GM19043 (cell line): ENCODE measurements around the gene CAMTA1.
"Not testable (repeated sequence)": the region's sequence is repeated elsewhere in the genome, so short reads cannot be mapped to it uniquely, and the experiment has no call there.

Experiments used
- ATAC-seq: cut with Tn5 transposase; IDR thresholded peaks from one replicate; pipeline ENCODE4 v1.9.1; 2021; ENCODE audit warnings: low read depth; ENCODE audit not compliant: unreplicated experiment

CAMTA1 gene

GRCh38 chr1:7679873-7680206, 894.6 kb downstream of the CAMTA1 start:
- no peak for ATAC-seq

- ATAC-seq, result no peak
Measured at GRCh38 chr1:7680207-7680954, 895.1 kb downstream of the CAMTA1 start.

DNA sequence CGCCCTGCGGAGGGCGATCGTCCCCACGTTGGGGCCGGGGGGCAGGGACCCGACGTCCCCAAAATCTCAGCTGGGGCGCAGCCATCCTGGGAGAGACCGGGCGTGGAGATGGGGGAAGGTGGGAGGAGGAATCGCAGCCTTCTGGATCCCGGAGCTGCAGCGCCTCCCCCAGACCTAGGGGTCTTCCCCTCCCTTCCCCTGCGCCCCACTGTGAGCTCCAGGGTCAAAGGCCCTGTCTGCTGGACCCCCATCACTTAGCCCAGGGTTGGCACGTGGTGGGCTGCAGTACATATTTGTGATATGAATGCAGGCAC, 895.7 kb downstream of the CAMTA1 start:
- ATAC-seq, result no peak

- ATAC-seq, result no peak
Measured at GRCh38 chr1:7681401-7681800, 896.1 kb downstream of the CAMTA1 start.

DNA sequence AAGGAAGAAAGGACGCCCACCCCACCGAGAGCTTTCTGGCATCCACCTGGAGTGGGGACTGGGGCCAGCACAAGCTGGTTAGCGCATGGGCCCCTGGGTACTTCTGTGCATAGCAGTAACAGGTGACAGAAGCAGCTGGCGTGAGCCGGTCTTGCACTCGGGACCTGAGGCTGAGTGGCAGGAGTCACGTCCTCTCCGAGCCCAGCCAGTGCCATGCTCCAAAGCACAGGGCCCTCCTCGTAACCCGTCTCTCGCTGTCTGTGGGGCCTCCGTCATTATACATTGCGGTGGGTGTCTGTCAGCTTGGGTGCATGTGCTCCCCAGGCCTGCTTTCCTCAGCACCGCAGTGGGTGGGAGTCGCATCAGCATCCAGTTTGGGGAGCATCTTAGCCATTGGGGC, 898.3 kb downstream of the CAMTA1 start:
- ATAC-seq, result no peak

GRCh38 chr1:7684132-7684531, 898.9 kb downstream of the CAMTA1 start:
- no peak for ATAC-seq

GRCh38 chr1:7684861-7685635, 899.8 kb downstream of the CAMTA1 start:
- no peak for ATAC-seq

GRCh38 chr1:7686301-7686850, 901.1 kb downstream of the CAMTA1 start:
- ATAC-seq, result no peak

DNA sequence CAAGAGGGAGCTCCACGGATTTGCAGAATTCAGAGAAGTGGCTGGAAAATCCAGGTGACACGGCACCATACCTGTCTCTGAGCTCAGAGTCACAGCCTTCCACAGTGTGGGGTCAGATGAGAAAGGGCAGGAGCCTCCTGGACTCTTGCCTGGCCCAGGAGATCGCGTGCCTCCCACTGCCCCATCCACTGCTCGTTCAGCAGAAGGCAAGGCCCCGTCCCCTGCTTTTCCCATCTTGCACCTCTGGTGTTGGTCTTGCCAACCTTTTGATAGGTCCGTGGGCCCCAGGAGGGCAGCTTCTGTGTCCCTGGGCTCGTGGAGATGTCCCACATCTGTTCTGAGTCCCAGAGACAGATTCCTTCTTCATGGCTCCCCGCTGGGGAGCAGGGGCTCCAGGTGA, 902.2 kb downstream of the CAMTA1 start:
- no peak for ATAC-seq

- ATAC-seq, result no peak
Measured at GRCh38 chr1:7688659-7689058, 903.4 kb downstream of the CAMTA1 start.

- not testable (repeated sequence) for ATAC-seq
Measured at GRCh38 chr1:7689307-7689706, 904.1 kb downstream of the CAMTA1 start.

GRCh38 chr1:7690076-7690475, 904.8 kb downstream of the CAMTA1 start:
- no peak for ATAC-seq

DNA sequence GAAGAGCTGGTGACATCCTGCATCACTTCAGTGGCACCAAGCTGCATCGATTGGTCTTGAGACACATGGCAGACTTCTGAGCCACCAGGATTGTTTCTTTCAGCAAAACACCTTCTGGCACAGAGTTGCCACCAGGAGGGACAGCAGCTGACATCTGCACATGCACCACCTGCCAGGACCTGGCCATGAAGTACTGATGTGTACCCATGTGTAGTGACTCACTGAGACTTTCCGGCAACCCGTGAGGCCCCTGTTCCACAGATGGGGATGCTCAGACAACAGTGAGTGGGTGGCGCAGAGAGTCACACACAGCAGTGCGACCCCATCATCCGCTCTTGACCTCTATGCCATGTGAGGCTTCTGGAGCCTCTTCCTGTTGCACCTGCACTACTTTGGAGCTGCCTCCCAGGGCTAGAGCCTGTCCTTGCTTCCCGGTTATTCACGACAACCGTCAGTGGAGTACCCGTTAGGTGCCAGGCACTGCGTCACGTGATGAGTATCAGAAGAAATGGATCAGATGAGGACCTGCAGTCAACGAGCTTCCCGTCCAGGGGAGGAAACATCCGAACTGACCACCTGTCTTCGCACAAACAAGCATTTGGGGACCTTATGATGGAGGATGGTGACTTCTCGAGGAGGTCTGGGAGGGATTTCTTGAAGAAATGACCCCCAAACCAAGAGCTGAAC, 905.4 kb downstream of the CAMTA1 start:
- no peak for ATAC-seq

GRCh38 chr1:7691576-7691975, 906.3 kb downstream of the CAMTA1 start:
- ATAC-seq, result no peak

- ATAC-seq, result no peak
Measured at GRCh38 chr1:7692005-7692404, 906.8 kb downstream of the CAMTA1 start.

GRCh38 chr1:7693037-7693436, 907.8 kb downstream of the CAMTA1 start:
- not testable (repeated sequence) for ATAC-seq

DNA sequence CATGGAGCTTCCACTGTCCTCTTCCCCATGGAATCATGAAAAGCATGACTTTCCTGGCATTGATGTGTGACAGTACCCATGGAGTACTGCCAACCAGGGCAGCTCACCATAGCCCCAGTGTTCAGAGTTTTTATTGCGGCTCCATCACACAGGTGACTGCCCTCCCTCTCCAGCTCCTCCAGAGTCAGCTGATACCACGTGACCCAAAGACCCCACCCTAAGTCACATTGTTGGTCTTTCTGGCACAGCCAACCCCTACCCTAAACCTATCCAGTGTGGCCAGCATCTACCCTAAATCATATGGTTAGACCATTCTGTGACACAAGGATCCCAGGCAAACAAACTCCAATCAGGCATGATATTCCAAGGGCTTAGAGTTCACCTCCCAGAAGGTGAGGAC, 908.4 kb downstream of the CAMTA1 start:
- no peak for ATAC-seq

DNA sequence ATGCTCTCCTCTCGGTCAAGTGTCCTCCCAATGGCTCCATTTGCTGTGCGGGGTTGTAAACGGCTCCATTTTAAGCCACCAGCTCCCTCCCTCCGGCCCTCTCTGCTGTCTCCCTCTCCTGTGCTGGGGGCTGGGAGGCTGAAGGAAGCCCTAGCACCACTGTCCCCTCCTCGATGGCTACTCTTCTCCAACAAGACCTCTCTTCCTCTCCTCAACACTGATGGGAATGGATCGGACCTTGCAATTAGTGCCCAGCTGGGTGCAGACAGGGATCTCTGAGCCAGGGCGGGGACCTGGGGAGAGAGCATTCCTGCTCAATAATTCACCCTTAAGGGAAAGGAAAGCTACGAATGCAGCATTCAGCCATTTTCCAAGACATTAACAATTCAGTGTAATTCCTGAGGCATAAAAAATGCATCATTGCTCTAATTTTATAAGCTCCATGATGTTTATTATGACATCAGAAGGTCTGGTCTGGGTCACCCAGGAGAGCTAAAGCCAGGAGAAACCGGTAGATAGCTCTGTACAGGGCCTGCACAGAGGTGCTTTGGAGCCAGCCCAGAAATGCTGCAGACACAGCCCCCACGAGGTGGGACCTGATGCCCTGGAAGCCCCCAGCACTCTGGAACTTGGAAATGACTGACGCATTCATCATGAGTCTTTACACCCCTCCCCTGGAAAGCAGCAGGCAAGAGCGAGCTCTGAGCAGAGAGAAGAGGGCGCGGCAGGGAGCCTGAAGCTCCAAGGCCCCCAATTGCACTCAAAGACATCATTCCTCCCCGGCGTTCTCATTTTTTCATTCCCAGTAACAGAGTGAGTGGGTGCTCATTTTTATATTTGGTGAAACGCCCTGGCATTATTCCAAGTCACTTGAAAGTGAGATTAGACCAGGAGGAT, 909.6 kb downstream of the CAMTA1 start:
- no peak for ATAC-seq

DNA sequence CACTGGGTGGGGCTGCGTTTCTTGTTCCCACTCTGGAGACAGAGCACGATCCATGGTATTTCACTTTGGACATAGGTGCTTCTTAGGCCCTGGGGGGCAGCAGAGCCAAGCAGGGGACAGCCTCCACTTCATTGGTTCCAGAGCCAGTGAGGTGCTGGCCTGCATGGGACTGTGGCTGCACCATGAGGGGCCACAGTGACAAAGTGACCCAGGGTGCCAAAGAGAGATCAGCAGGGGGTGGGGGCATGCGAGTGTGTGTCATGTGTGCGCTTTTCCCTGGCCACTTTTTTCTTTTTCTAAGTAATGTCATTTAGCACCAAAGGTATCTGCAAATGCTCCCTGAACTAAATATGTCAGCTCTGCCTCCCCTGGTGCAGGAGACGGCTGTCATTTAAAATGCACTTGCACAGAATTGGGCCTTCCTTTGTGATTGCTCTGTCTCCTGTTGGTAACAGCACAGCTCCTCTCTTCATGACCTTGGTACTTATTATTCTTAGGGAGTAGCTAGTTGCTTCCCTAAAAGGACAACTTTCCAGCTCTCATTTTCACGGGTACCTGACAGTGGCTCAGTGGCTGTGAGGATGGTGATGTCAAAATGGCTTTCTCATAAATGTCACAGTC, 910.4 kb downstream of the CAMTA1 start:
- ATAC-seq, result no peak

- no peak for ATAC-seq
Measured at GRCh38 chr1:7698641-7699040, 913.4 kb downstream of the CAMTA1 start.
